Common myeloid progenitor, CD34-positive (primary cell): ENCODE measurements around the gene LIN9.
"Not testable (repeated sequence)": the region's sequence is repeated elsewhere in the genome, so short reads cannot be mapped to it uniquely, and the experiment has no call there.

Experiments
- CTCF ChIA-PET: fragments of 350-600 bp; sonication (Branson Sonifier 250); formaldehyde crosslinking; loops from one replicate; lab custom pipeline; 2021; ENCODE audit warnings: antibody characterized with exemption; lab: Charles Lee
- POLR2A ChIA-PET: fragments of 350-600 bp; sonication (Branson Sonifier 250); formaldehyde crosslinking; loops from one replicate; lab custom pipeline; 2021; ENCODE audit warnings: antibody characterized with exemption; lab: Charles Lee
- DNase-seq, 3 donors: peaks; one replicate each; pipeline versions ENCODE4 v3.0.0 to v3.0.0-alpha.2; 2013
- H3K27ac ChIP-seq, 2 experiments: 1 replicate in 1 of 2; 2 replicates in 1 of 2; pipeline ENCODE4 v1.7.0; 2013; ENCODE audit warnings: inconsistent platforms in 2 of 2, low read length in 2 of 2, mild to moderate bottlenecking in 2 of 2, low read depth in 1 of 2, moderate library complexity in 1 of 2; ENCODE audit not compliant: severe bottlenecking in 2 of 2, insufficient read depth in 1 of 2, poor library complexity in 1 of 2
- H3K27me3 ChIP-seq, 5 experiments: replicated peaks in 2 of 5; 1 replicate in 3 of 5; 2 replicates in 2 of 5; pipeline versions ENCODE4 v1.6.1 to v1.7.0; 2013; ENCODE audit warnings: low read length in 4 of 5, mild to moderate bottlenecking in 2 of 5, moderate library complexity in 2 of 5, inconsistent platforms in 1 of 5; ENCODE audit not compliant: insufficient read depth in 5 of 5, control insufficient read depth in 4 of 5
- H3K36me3 ChIP-seq, 4 experiments: 1 replicate in 2 of 4; 2 replicates in 2 of 4; pipeline versions ENCODE4 v1.6.1 to v1.7.0; 2013; ENCODE audit warnings: low read length in 3 of 4, control low read depth in 1 of 4, mild to moderate bottlenecking in 1 of 4; ENCODE audit not compliant: control insufficient read depth in 4 of 4, insufficient read depth in 4 of 4
- H3K4me1 ChIP-seq, 4 experiments: 1 replicate in 3 of 4; 2 replicates in 1 of 4; pipeline versions ENCODE4 v1.6.1 to v1.7.1; 2013; ENCODE audit warnings: low read length in 3 of 4, mild to moderate bottlenecking in 3 of 4, control low read depth in 1 of 4, inconsistent platforms in 1 of 4, moderate library complexity in 1 of 4; ENCODE audit not compliant: control insufficient read depth in 4 of 4, insufficient read depth in 4 of 4; ENCODE audit errors: control extremely low read depth in 1 of 4
- H3K4me3 ChIP-seq, 7 experiments: 1 replicate in 4 of 7; 2 replicates in 3 of 7; pipeline versions ENCODE4 v1.5.1 to v1.7.0; 2013; ENCODE audit warnings: mild to moderate bottlenecking in 7 of 7, low read length in 6 of 7, moderate library complexity in 6 of 7, inconsistent platforms in 2 of 7, low read depth in 2 of 7, control low read depth in 1 of 7; ENCODE audit not compliant: insufficient read depth in 4 of 7, control insufficient read depth in 1 of 7; ENCODE audit errors: extremely low read depth in 1 of 7
- H3K9me3 ChIP-seq, 5 experiments: 1 replicate in 4 of 5; 2 replicates in 1 of 5; pipeline versions ENCODE4 v1.6.1 to v1.7.1; 2013; ENCODE audit warnings: low read length in 4 of 5, mild to moderate bottlenecking in 2 of 5, inconsistent platforms in 1 of 5, low read depth in 1 of 5, moderate library complexity in 1 of 5; ENCODE audit not compliant: control insufficient read depth in 4 of 5, insufficient read depth in 2 of 5; ENCODE audit errors: control extremely low read depth in 1 of 5
- WGBS: methylation state at CpG from one replicate; pipeline ENCODE4 v1.1.5; 2013; ENCODE audit not compliant: insufficient coverage; 5-methylcytosine and 5-hydroxymethylcytosine counted together

Gene LIN9

DNA sequence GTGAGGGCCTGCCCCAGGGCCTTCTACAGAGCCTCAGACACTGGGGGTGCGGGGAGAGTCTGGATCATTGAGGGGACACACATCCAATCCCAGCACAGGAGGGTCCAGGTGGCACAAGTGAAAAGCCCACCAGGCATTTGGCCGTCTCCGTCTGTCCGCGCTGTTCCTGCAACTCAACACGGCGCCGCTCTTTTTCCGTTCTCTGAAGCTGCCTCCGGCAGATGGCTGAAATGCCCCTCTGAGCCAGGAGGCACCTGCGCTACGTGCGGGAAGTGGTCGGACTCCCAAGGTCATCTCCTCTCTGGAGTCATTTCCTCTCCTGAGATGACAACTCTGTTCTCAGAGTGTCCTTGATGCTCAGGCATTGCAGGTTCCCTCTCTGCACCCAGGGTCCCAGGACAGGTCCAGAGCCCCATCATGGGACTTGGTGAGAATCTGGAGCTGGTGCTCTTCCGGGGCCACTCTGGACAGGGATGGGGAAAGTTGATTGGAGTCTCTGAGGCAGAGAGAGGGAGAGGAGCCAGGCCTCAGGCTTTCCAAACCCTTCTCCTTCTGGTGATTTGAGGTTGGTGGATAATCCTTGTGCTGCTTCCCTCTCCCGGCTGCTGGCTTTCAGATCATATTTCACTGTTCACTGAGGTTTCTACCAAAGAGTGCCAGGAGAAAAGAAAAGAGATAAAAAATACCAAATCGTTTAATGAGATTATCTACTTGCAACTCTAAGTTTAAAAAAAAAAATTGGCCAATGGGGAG, 99.5 kb downstream of the LIN9 start:
- WGBS: 95% methylated on average over 15 of the region's 17 CpGs
- Histone ChIP-seq H3K4me3 (no peak overlapping the region), H3K27ac (no peak overlapping the region), H3K36me3 (no peaks in the 10 kb centered on the region), H3K4me1 (no peaks in the 10 kb centered on the region), H3K27me3 (no peaks in the 10 kb centered on the region), H3K9me3 (no peaks in the 10 kb centered on the region)
- ChIA-PET POLR2A (interaction anchor here (0.5 kb wide), 1 partner anchor 7 kb away, joined by 3 read pairs; no protein-coding TSS in a partner anchor), CTCF (interaction anchor here (0.7 kb wide), 2 partner anchors 8 to 118 kb away, joined by 3 to 4 read pairs; no protein-coding TSS in a partner anchor)
- no peak for DNase-seq

DNA sequence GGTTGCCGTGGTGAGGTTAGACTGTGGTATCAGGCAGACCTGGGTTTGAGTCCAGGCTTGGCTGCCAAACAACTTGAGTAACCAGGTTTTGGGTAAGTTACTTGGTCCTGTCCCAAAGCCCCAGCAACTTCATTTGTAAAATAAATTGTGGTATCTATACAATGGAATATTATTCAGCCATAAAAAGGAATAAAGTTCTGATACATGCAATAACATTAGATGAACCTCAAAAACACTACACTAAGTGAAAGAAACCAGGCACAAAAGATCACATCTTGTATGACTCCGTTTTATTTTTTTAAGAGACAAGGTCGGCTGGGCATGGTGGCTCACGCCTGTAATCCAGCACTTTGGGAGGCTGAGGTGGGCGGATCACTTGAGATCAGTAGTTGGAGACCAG, 101.9 kb downstream of the LIN9 start:
- H3K4me3 ChIP-seq: no peak overlapping the region
- CTCF ChIA-PET: no interaction called here
- no peaks in the 10 kb centered on the region for H3K36me3 ChIP-seq
- POLR2A ChIA-PET: no interaction called here
- no peak for DNase-seq
- H3K27ac ChIP-seq: no peak overlapping the region
- H3K27me3 ChIP-seq: no peaks in the 10 kb centered on the region
- no peaks in the 10 kb centered on the region for H3K9me3 ChIP-seq
- H3K4me1 ChIP-seq: no peaks in the 10 kb centered on the region
- 99% methylated on average over 5 of the region's 5 CpGs for WGBS

DNA sequence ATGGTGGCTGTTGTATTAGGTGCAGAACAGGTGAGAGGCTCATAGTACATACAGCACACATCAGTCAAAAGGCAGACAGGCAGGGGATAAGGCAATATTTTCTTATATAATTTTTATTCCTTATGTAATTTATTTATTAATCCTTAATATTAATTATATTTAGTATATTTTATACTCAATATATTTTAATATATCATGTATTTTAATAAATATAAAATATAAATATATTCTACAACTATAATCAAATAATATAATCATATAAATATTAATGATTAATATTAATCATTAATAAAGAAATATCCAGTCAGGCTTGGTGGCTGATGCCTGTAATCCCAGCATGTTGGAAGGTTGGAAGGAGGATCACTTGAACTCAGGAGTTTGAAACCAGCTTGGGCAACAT, 104.8 kb downstream of the LIN9 start:
- Histone ChIP-seq H3K36me3 (no peaks in the 10 kb centered on the region), H3K4me3 (no peak overlapping the region), H3K27ac (no peak overlapping the region), H3K9me3 (no peaks in the 10 kb centered on the region), H3K4me1 (peaks cover 0 to 3% (median 0%) of the 10 kb centered on the region in 4 experiments), H3K27me3 (no peaks in the 10 kb centered on the region)
- DNase-seq: no peak
- ChIA-PET POLR2A (no interaction called here), CTCF (no interaction called here)

DNA sequence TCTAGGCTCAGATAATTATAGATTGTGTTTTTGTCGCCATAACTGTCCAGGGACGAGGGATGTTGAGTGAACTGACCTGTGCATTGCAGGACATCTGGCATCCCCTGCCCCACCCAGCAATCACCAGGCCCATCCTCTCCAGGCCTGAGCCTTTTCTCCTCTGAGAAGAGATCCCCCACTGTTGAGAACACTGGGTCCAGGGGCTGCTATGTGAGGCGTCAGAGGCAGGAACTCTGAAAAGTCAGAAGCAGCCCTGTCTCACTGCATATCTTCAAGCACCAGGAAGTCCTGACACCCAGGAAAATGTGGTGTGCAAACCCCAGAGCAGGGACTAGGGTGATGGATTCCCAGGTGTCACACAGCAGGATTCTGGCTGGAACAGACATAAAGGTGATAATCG, 105.3 kb downstream of the LIN9 start:
- Histone ChIP-seq H3K27ac (no peak overlapping the region), H3K4me1 (peaks cover 0 to 3% (median 0%) of the 10 kb centered on the region in 4 experiments), H3K27me3 (no peaks in the 10 kb centered on the region), H3K4me3 (no peak overlapping the region), H3K9me3 (no peaks in the 10 kb centered on the region), H3K36me3 (no peaks in the 10 kb centered on the region)
- ChIA-PET POLR2A (no interaction called here), CTCF (no interaction called here)
- DNase-seq: no peak
- 94% methylated on average over 4 of the region's 4 CpGs for WGBS

DNA sequence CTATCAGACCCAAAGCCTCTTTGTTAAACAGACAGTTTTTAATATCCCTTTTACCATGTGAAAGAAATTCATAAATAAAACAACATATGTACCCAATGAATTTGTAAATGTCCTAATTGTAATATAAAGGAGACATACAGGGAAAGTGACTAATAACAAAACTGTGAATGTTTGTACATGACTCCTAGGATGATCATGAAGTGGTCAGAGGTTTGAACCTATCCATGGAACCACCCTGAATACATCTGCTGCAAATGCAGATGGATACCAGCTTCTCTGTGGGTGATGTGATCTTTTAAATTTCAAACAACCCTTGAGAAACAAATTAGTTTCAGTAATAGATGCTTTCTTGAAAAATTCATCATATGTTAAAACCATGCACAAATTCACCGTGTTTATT, 105.7 kb downstream of the LIN9 start:
- ChIA-PET POLR2A (no interaction called here), CTCF (interaction anchor here (1.1 to 3.8 kb wide), 2 partner anchors 9 to 78 kb away, joined by 4 to 30 read pairs; no protein-coding TSS in a partner anchor)
- H3K36me3 ChIP-seq: no peaks in the 10 kb centered on the region
- H3K27ac ChIP-seq: no peak overlapping the region
- WGBS: no CpG with 5 or more reads among the region's 1 CpG
- no peak overlapping the region for H3K4me3 ChIP-seq
- no peak for DNase-seq
- peaks cover 0 to 3% (median 0%) of the 10 kb centered on the region in 4 experiments for H3K4me1 ChIP-seq
- H3K9me3 ChIP-seq: no peaks in the 10 kb centered on the region
- no peaks in the 10 kb centered on the region for H3K27me3 ChIP-seq

DNA sequence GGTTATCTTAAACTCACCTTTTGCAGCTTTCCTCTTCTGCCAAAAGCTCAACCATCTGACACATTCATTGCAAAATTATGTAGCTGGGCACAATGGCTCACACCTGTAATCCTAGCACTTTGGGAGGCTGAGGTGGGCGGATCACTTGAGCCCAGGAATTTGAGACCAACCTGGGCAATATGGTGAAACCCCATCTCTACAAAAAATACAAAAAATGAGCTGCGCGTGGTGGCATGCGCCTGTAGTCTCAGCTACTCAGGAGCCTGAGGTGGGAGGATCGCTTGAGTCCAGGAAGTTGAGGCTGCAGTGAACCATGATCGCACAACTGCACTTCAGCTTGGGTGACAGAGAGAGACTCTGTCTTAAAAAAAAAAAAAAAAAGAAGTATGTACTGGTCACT, 106.3 kb downstream of the LIN9 start:
- H3K4me3 ChIP-seq, H3K36me3 ChIP-seq, H3K27me3 ChIP-seq, DNase-seq, H3K27ac ChIP-seq, H3K9me3 ChIP-seq, H3K4me1 ChIP-seq, POLR2A ChIA-PET: not testable (repeated sequence)
- WGBS: 98% methylated on average over 5 of the region's 6 CpGs
- CTCF ChIA-PET: interaction anchor here (1.0 to 3.8 kb wide), 7 partner anchors 9 to 346 kb away, joined by 3 to 30 read pairs (median 4); partner anchors contain the start of gene STUM

DNA sequence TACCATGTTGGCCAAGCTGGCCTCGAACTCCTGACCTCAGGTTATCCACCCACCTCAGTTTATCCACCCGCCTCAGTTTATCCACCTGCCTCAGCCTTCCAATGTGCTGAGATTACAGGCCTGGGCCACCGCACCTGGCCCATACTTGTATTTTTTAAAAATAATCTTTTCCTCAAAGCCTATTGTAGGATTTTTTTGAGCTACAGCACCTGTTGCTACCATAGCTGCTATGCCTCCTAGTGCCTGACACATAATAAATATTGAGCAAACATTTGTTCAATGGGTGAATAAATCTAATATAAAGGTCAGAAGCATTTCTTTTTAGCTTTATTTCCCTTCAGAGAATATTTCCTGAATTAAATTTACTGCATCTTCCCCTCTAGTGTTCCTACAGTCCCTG, 106.7 kb downstream of the LIN9 start:
- H3K4me1 ChIP-seq: peaks cover 0 to 3% (median 0%) of the 10 kb centered on the region in 4 experiments
- H3K27ac ChIP-seq: no peak overlapping the region
- H3K36me3 ChIP-seq: no peaks in the 10 kb centered on the region
- DNase-seq: no peak
- no peaks in the 10 kb centered on the region for H3K9me3 ChIP-seq
- 100% methylated on average over 1 of the region's 3 CpGs for WGBS
- H3K27me3 ChIP-seq: no peaks in the 10 kb centered on the region
- H3K4me3 ChIP-seq: no peak overlapping the region
- ChIA-PET CTCF (interaction anchor here (1.0 to 3.8 kb wide), 7 partner anchors 10 to 347 kb away, joined by 3 to 30 read pairs (median 4); partner anchors contain the start of gene STUM), POLR2A (no interaction called here)
